GM18519 (cell line): ENCODE measurements around the gene PRKN.

Source experiments
- ATAC-seq: cut with Tn5 transposase; IDR thresholded peaks from one replicate; pipeline ENCODE4 v1.9.1; 2021; ENCODE audit warnings: mild to moderate bottlenecking, moderate library complexity; ENCODE audit not compliant: unreplicated experiment, low FRiP score

Gene PRKN

GRCh38 chr6:161796681-161797080 is 930.9 kb downstream of the PRKN start:
- no peak for ATAC-seq

DNA sequence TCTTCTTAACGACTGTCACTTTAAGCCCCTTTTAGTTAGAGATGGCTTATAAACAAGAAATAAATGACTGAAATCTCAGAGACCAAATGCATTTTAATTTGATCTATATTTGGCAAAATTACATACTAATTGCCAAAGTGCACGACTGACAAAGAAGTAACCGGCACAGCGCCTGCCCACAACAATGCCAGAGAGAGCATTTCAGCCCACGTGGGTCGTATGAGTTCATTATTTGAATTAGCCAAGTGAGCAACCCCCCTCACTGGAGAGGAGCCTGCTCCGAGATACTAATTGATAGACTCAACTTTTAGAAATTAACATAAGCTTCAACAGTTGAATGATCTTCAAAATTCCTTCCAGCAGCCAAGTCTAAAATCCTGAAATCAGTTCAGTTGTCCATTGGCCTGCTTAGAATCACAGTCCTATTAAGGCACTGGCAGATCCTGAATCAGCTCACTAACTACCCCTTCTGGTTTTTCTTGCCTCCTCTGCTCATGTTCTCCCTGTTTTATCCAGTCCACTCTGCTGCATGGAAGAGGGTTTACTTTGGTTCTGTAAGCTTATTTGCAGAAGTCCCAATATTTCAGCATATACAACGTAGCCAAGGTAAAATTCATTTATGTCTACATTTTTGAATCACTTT is 934.6 kb downstream of the PRKN start:
- ATAC-seq = no peak

DNA sequence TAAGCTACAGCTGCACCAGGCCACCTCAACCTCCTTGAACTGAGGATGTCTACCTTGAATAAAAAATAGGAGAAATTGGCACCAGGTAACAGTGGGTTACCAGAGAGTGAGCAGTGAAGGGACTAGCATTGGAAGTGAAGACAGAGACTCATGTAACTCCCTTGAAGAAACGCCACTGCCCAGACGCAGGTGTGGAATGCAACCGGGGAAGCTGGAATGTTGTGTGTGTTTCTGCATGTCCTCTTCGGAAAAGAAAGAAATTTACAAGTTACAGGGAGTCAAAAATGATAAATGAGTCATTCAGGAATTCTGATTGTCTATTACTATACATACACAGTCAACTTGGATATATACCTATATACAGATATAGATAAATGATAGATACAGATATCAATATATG is 939.0 kb downstream of the PRKN start:
- ATAC-seq = no peak

DNA sequence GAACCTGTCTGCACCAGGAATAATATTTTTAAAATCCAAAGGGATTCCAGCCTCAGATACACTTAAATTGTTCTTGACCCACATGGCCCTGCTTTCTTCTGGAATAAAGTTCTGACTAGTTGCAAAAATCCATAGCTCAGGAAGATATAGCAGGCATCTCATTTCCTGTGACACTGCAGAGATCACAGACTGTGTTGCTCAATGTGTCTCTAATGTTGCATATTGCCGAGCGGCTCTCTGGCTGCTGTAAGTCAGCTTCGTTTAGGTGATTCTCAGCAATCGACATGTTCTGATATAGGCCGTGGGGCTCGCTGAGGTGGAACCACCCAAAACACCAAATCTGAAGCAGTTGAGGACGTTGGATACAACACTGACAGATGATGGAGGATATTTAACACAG is 955.4 kb downstream of the PRKN start:
- ATAC-seq = no peak

DNA sequence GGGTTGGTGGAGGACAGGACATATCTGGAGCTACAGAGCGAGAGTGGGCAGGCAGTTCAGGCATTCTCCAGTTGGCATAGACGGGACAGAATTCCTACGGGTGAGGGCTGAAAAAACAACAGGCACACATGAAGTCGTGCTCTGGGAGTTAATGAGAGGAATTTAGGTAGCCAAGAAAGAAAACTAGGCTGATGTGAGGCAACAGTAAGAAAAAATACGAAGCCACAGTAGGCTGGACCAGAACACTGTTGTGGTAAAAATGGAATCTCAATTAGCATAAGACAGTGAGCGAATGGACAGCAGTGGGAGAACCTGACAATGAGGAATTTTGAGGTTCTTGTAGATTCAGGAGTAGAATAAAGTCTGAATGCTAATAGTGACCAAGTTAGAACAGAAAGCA is 965.6 kb downstream of the PRKN start:
- ATAC-seq = no peak

- ATAC-seq = no peak
These were observed 972.5 kb downstream of the PRKN start for GRCh38 chr6:161755080-161755479.

- no peak for ATAC-seq
These were observed 976.9 kb downstream of the PRKN start for GRCh38 chr6:161750686-161751085.

DNA sequence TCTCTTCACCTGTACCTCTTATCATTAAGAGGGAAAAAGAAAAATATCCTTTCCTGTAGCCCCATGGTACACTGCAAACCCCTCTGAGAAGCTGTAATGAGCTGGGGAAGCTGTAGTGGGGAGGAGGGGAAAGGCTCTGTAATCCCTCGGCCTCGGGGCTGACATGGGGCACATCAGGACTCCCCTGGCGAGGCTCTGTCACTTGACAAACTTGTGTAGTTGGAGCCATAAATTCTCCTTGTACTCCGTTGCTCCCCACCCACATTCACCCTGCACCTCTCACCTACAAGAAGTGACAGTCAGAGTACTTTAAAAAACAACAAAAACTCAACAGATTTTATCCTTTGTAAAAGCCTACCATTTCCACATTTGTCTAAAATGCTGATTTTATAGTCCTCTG is 978.0 kb downstream of the PRKN start:
- ATAC-seq = no peak

DNA sequence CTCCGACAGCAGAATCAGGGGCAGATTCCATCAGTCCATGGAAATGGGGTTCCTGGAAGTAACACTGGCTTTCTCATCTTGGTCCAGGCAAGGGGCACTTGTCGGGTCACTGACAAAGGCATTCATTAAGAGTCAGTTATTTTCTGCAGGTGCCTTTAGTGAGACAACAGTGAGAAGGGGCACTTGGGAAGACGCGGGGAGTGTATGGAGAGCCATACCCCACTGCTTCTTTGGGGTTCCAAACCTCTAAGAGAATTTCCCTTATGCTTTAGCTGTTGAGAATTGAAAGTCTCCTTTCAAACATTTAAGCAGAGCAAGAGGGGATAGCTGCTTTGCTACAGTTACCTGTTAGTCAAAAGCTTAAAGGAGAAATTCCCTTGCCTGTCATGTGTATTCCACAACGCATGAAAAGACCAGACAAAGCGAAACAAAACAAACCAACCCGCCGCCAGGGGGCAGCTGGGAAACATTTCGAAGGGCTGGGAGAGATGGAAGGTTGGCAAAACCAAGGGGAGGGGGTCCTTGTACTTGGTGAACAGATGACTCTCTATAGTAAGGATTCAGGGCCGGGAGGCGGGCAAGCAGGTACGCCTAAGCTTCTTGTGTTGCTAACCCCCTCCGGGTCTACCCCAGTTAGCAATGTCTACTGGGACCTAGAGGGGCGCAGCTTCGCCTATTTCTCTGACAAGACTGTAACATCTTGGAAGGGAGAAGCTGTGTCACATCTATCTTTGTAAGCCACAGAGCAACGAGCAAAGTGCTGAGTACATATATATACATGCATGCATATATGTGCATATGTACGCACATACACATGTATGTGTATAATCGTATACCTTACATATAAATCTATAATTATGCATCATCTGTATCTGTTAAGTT is 978.8 kb downstream of the PRKN start:
- no peak for ATAC-seq

- no peak for ATAC-seq
These were observed 980.1 kb downstream of the PRKN start for GRCh38 chr6:161747506-161747905.

- ATAC-seq = no peak
These were observed 981.9 kb downstream of the PRKN start for GRCh38 chr6:161745594-161746141.

- no peak for ATAC-seq
These were observed 982.4 kb downstream of the PRKN start for GRCh38 chr6:161745128-161745527.

DNA sequence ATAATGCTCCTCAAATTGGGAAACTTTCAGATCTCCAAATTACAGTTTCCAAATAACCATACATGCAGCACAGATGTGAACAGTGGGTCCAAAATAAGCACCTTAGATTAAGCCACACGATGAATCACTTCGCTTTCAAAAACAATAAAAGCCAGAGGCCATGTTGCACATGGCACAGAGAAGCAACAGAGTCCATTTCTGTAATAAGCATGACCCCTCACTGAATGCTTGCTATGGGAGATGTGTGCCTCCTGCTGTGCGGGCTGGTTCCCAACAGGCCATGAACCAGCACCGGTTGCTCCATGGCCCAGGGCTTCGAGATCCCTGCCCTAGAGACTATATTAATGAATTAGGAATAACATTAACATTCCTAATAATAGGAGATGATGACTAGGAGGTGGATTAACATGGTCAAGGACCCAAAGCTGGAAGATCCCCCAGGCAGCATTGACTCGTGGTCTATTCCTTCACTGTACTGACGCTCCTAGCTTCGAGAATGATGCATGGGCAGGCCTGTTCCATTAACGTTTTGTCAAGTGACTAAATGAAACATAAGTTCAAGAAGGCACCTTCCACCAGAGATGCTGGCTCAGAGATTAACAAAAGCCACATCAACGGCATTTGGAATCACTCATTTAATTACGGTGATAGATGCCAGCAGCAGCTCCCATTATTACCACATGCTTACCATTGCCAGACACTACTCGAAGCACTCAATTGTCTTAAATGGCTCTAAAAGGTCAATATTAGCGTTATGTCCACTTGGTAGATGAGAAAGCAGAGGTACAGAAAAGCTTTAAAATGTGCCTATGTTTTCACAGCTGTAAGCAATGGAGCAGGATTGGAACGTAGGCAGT is 983.1 kb downstream of the PRKN start:
- ATAC-seq = no peak

- peak; percentile 62 for ATAC-seq
These were observed 983.9 kb downstream of the PRKN start for GRCh38 chr6:161743509-161744178.

- no peak for ATAC-seq
These were observed 987.1 kb downstream of the PRKN start for GRCh38 chr6:161740486-161740885.

- no peak for ATAC-seq
These were observed 990.7 kb downstream of the PRKN start for GRCh38 chr6:161736781-161737292.

- ATAC-seq = no peak
These were observed 991.2 kb downstream of the PRKN start for GRCh38 chr6:161736326-161736725.

GRCh38 chr6:161732594-161732993 is 995.0 kb downstream of the PRKN start:
- ATAC-seq = no peak

GRCh38 chr6:161727083-161727833 is 1000.3 kb downstream of the PRKN start:
- ATAC-seq = no peak
